Endothelial cell of hepatic sinusoid (primary cell): ENCODE data around the gene SUPT5H.

Experiments
- in situ Hi-C: cut with HindIII; loops from 2 replicates; pipeline ENCODE4 v1.10.0; 2017; ENCODE audit warnings: low sequenced_read_pairs

The SUPT5H gene

GRCh38 chr19:39409208-39410016 lies 36.0 kb upstream of the SUPT5H start:
- in situ Hi-C loops, result no loop called here

GRCh38 chr19:39410017-39410830 lies 35.2 kb upstream of the SUPT5H start:
- in situ Hi-C loops, result no loop called here

- in situ Hi-C loops, result no loop called here
Observed at GRCh38 chr19:39410831-39411080, 34.6 kb upstream of the SUPT5H start.

GRCh38 chr19:39411081-39411831 lies 34.1 kb upstream of the SUPT5H start:
- in situ Hi-C loops, result no loop called here

- in situ Hi-C loops, result no loop called here
Observed at GRCh38 chr19:39411832-39412099, 33.6 kb upstream of the SUPT5H start.

- in situ Hi-C loops, result no loop called here
Observed at GRCh38 chr19:39412100-39412866, 33.1 kb upstream of the SUPT5H start, which contains the start of gene PLEKHG2. PLEKHG2 (plus strand) TSS chr19:39412669; CDS start chr19:39414087, 1,418 bp downstream.

- in situ Hi-C loops, result no loop called here
Observed at GRCh38 chr19:39412867-39413271, 32.5 kb upstream of the SUPT5H start.

- in situ Hi-C loops, result no loop called here
Observed at GRCh38 chr19:39413272-39413910, 32.0 kb upstream of the SUPT5H start.

- in situ Hi-C loops, result no loop called here
Observed at GRCh38 chr19:39413911-39414608, 31.3 kb upstream of the SUPT5H start.

GRCh38 chr19:39415111-39416046 lies 30.0 kb upstream of the SUPT5H start:
- in situ Hi-C loops, result no loop called here

GRCh38 chr19:39416152-39417120 lies 28.9 kb upstream of the SUPT5H start:
- in situ Hi-C loops, result no loop called here

GRCh38 chr19:39417463-39418181 lies 27.8 kb upstream of the SUPT5H start:
- in situ Hi-C loops, result no loop called here

GRCh38 chr19:39419003-39419402 lies 26.4 kb upstream of the SUPT5H start:
- in situ Hi-C loops, result no loop called here

- in situ Hi-C loops, result no loop called here
Observed at GRCh38 chr19:39420769-39421168, 24.6 kb upstream of the SUPT5H start.

- in situ Hi-C loops, result no loop called here
Observed at GRCh38 chr19:39422020-39422419, 23.4 kb upstream of the SUPT5H start.

GRCh38 chr19:39423258-39424086 lies 21.9 kb upstream of the SUPT5H start:
- in situ Hi-C loops, result no loop called here
